Choroid plexus epithelial cell (primary cell): ENCODE measurements around the gene BCL2L14.
A peak's percentile ranks its signal among the peaks of the same experiment; 100 is the strongest.

Experiments used
- DNase-seq: peaks from one replicate; pipeline ENCODE4 v3.0.0-alpha.2; 2010; ENCODE audit warnings: low read depth
- H3K4me3 ChIP-seq: 2 replicates; pipeline ENCODE4 v1.5.1; 2011; ENCODE audit warnings: low read depth, mild to moderate bottlenecking, control low read depth, low read length, moderate library complexity
- CTCF ChIP-seq: conservative IDR thresholded peaks from 2 replicates; pipeline ENCODE4 v1.5.1; 2011; ENCODE audit warnings: low read depth, mild to moderate bottlenecking, control low read depth, inconsistent platforms, low read length, moderate library complexity

BCL2L14 gene

GRCh38 chr12:12088761-12089160 is 18.0 kb downstream of the BCL2L14 start:
- TF ChIP-seq CTCF = no peak
- no peak for DNase-seq
- no peak overlapping the region for H3K4me3 ChIP-seq

GRCh38 chr12:12091071-12091470 is 20.3 kb downstream of the BCL2L14 start:
- TF ChIP-seq CTCF = no peak
- DNase-seq = no peak
- no peak overlapping the region for H3K4me3 ChIP-seq

- DNase-seq = peak; percentile 82
- TF ChIP-seq CTCF = no peak
- H3K4me3 ChIP-seq = no peak overlapping the region
Observed at GRCh38 chr12:12091977-12092663, 21.4 kb downstream of the BCL2L14 start.

GRCh38 chr12:12094481-12094880 is 23.7 kb downstream of the BCL2L14 start:
- no peak overlapping the region for H3K4me3 ChIP-seq
- peak; percentile 2 for DNase-seq
- no peak for TF ChIP-seq CTCF

DNA sequence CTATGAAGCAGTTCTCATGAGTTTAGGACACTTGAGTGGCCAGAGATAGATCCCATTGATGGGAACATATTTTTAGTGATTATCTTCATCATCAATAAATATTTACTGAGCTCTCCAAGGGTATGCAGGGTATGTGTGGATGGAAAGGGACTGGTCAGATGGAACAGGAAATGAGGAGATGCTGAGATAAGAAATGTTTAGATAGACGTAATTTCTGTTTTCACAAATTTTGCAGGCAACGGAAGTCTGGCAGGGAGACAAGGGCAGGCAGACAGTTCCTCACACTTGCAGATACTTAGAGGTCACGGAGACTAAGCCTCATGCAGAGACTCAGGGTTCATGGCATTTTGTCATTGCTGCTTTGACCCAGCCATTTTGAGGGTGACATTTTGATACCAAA is 24.3 kb downstream of the BCL2L14 start:
- H3K4me3 ChIP-seq = no peak overlapping the region
- TF ChIP-seq CTCF = no peak
- peak; percentile 57 for DNase-seq

DNA sequence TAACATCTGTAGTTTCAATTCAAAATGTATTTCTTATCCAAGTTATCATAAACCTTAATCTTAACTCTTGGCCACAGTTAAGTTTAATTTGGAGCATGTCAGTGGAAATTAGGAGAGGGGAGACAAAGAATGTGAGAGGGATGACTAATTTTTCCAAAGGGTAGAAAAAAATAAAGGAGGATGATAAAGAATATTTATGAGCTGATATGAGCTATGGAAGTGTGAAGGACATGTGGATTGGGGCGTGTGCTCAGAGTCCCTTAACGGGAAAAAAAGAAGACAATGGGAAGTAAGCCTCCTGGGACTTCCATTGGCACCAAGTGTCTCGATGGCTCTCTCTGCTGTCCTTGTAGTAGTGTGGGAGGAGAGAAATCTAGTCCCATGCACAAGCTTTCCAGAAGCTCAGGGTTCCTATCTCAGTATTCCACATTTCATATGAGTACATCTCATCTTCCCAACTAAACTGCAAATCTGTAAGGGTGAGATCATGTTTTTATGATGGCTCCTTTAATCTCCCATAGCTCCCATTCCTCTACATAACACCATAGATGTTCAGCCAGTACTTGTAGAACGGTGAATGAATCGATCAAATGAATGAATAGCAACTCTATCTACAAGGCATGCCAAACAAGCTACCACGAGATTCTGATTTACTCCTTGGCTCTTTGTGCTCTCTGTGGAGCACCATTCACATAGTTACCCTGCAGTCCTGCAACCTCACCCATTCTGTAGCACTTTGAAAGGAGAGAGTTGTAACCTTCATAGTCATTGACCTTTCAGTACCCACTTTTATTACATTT is 27.4 kb downstream of the BCL2L14 start:
- no peak for TF ChIP-seq CTCF
- H3K4me3 ChIP-seq = no peak overlapping the region

DNA sequence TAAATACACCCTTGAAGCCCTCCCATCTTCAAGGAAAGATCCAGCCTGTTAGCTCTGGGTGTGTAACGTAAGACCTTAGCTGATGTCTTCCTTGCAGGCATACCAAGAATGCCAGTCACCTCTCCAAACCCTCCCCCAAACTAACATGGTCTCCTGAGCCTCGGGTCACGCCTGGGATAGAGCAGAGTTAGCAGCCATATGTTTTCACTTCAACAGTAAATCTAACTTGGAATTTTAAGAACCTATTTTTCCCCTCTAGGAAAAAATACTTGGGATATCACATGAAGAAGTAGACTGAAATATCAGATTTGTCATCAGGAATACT is 27.9 kb downstream of the BCL2L14 start:
- no peak for TF ChIP-seq CTCF
- no peak for DNase-seq

More for the DNA sequence above, 27.4 kb downstream of the BCL2L14 start:
- no peak for DNase-seq

More for the DNA sequence above, 27.9 kb downstream of the BCL2L14 start:
- H3K4me3 ChIP-seq = no peak overlapping the region
